ENCODE measurements around the gene DIP2A.
"Not testable (repeated sequence)": the region's sequence is repeated elsewhere in the genome, so short reads cannot be mapped to it uniquely, and the experiment has no call there.

DIP2A gene

GRCh38 chr21:46483300-46484295, 24.9 kb downstream of the DIP2A start:
- no peak for FAIRE-seq

GRCh38 chr21:46486481-46487126, 27.9 kb downstream of the DIP2A start:
- no peak for FAIRE-seq

GRCh38 chr21:46489162-46489663, 30.5 kb downstream of the DIP2A start:
- FAIRE-seq: no peak

GRCh38 chr21:46489800-46490199, 31.1 kb downstream of the DIP2A start:
- FAIRE-seq: no peak

GRCh38 chr21:46491553-46491952, 32.9 kb downstream of the DIP2A start:
- no peak for FAIRE-seq

- FAIRE-seq: no peak
Observed at GRCh38 chr21:46492851-46493250, 34.2 kb downstream of the DIP2A start.

- FAIRE-seq: no peak
Observed at GRCh38 chr21:46493828-46494227, 35.1 kb downstream of the DIP2A start.

- FAIRE-seq: no peak
Observed at GRCh38 chr21:46498335-46499050, 39.8 kb downstream of the DIP2A start.

- no peak for FAIRE-seq
Observed at GRCh38 chr21:46500224-46500861, 41.7 kb downstream of the DIP2A start.

GRCh38 chr21:46503922-46504550, 45.3 kb downstream of the DIP2A start:
- no peak for FAIRE-seq

- FAIRE-seq: no peak
Observed at GRCh38 chr21:46504666-46505065, 46.0 kb downstream of the DIP2A start.

- no peak for FAIRE-seq
Observed at GRCh38 chr21:46507562-46507961, 48.9 kb downstream of the DIP2A start.

- no peak for FAIRE-seq
Observed at GRCh38 chr21:46509741-46510502, 51.2 kb downstream of the DIP2A start.

- no peak for FAIRE-seq
Observed at GRCh38 chr21:46515109-46515508, 56.4 kb downstream of the DIP2A start.

GRCh38 chr21:46516068-46516467, 57.4 kb downstream of the DIP2A start:
- FAIRE-seq: no peak

GRCh38 chr21:46517361-46517760, 58.7 kb downstream of the DIP2A start:
- FAIRE-seq: no peak

GRCh38 chr21:46518983-46519583, 60.4 kb downstream of the DIP2A start:
- no peak for FAIRE-seq

- not testable (repeated sequence) for FAIRE-seq
Observed at GRCh38 chr21:46527393-46527792, 68.7 kb downstream of the DIP2A start.

GRCh38 chr21:46527801-46528200, 69.1 kb downstream of the DIP2A start:
- FAIRE-seq: no peak

GRCh38 chr21:46532080-46532479, 73.4 kb downstream of the DIP2A start:
- no peak for FAIRE-seq

- FAIRE-seq: no peak
Observed at GRCh38 chr21:46537026-46537425, 78.3 kb downstream of the DIP2A start.
